Medulla oblongata (tissue), 1 donor: ENCODE data around the gene SLC24A4.

Source experiments
- DNase-seq: peaks from one replicate; pipeline ENCODE4 v3.0.0-alpha.2; 2015; ENCODE audit errors: extremely low spot score

The SLC24A4 gene

GRCh38 chr14:92458136-92459029, 135.4 kb downstream of the SLC24A4 start:
- no peak for DNase-seq

GRCh38 chr14:92459030-92459949, 136.3 kb downstream of the SLC24A4 start:
- no peak for DNase-seq

- no peak for DNase-seq
Observed at GRCh38 chr14:92459950-92460421, 137.0 kb downstream of the SLC24A4 start.

- no peak for DNase-seq
Observed at GRCh38 chr14:92460541-92460915, 137.6 kb downstream of the SLC24A4 start.

- no peak for DNase-seq
Observed at GRCh38 chr14:92460916-92461579, 138.1 kb downstream of the SLC24A4 start.

- no peak for DNase-seq
Observed at GRCh38 chr14:92461891-92462290, 138.9 kb downstream of the SLC24A4 start.

GRCh38 chr14:92462568-92462967, 139.6 kb downstream of the SLC24A4 start:
- DNase-seq: no peak

- no peak for DNase-seq
Observed at GRCh38 chr14:92463141-92463540, 140.2 kb downstream of the SLC24A4 start.

GRCh38 chr14:92464156-92464555, 141.2 kb downstream of the SLC24A4 start:
- DNase-seq: no peak

- no peak for DNase-seq
Observed at GRCh38 chr14:92464716-92465115, 141.8 kb downstream of the SLC24A4 start.

GRCh38 chr14:92465353-92466055, 142.5 kb downstream of the SLC24A4 start:
- no peak for DNase-seq

GRCh38 chr14:92466059-92466458, 143.1 kb downstream of the SLC24A4 start:
- no peak for DNase-seq

GRCh38 chr14:92469515-92469914, 146.6 kb downstream of the SLC24A4 start:
- no peak for DNase-seq

GRCh38 chr14:92470215-92470614, 147.2 kb downstream of the SLC24A4 start:
- DNase-seq: no peak

- no peak for DNase-seq
Observed at GRCh38 chr14:92470811-92471210, 147.8 kb downstream of the SLC24A4 start.

GRCh38 chr14:92471919-92472318, 149.0 kb downstream of the SLC24A4 start:
- no peak for DNase-seq

GRCh38 chr14:92472860-92473259, 149.9 kb downstream of the SLC24A4 start:
- peak; percentile 33 for DNase-seq

- DNase-seq: no peak
Observed at GRCh38 chr14:92473261-92473968, 150.4 kb downstream of the SLC24A4 start.

GRCh38 chr14:92473969-92474535, 151.1 kb downstream of the SLC24A4 start:
- DNase-seq: no peak

- DNase-seq: no peak
Observed at GRCh38 chr14:92475037-92475436, 152.1 kb downstream of the SLC24A4 start.
